ENCODE data around the gene HOXD10.

GRCh38 chr2:176145085-176145969 lies 28.7 kb downstream of the HOXD10 start:
- no peak for TF ChIP-seq EZH2phosphoT487 (IDR thresholded peaks at IDR 0.05)
- no peak for TF ChIP-seq CTCF (IDR thresholded peaks at IDR 0.05)
